Gastroesophageal sphincter (tissue), 3 donors: ENCODE results near the gene PRIMPOL.

Experiments
- EP300 ChIP-seq: sonication (generic); formaldehyde crosslinking; IDR thresholded peaks from one replicate; pipeline ENCODE4 v1.6.1; 2017; ENCODE audit warnings: antibody characterized with exemption, mild to moderate bottlenecking
- POLR2A ChIP-seq, 2 donors: fragments of 450-650 bp; IDR thresholded peaks; one replicate each; pipeline ENCODE4 v1.6.1; 2017; ENCODE audit warnings: antibody characterized with exemption in 2 of 2, mild to moderate bottlenecking in 2 of 2, moderate library complexity in 1 of 2
- POLR2AphosphoS5 ChIP-seq: sonication (generic); formaldehyde crosslinking; IDR thresholded peaks from one replicate; pipeline ENCODE4 v1.6.1; 2017; ENCODE audit warnings: antibody characterized with exemption
- TF ChIP-seq, protein P1 (sequence below), 4 experiments: fragments of 200-600 bp in 2 of 4; fragments of 450-650 bp in 2 of 4; sonication (generic) in 1 of 4; IDR thresholded peaks; one replicate each; pipeline ENCODE4 v1.5.1; 2017 to 2019; ENCODE audit warnings: antibody characterized with exemption in 4 of 4, mild to moderate bottlenecking in 2 of 4, moderate library complexity in 2 of 4

DNA sequence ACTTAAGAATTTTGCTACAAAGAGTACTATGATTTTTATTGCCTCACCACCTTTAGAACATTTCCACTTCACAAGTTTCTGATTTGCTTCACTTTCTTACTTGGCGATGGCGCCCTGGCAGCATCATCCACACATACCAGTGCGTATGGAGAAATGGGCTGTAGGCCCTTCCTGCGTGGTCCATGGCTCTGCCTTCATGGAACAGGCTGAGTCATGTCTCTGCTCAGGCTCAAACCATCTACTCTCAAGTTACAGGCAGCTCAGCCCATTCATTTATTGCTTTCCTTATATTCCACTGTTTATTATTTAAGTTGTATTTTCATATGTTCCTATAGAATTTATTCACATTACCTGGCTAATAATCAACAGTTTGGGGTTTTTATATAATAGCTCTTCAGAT is 21.4 kb upstream of the PRIMPOL start:
- TF ChIP-seq, protein P1, sequence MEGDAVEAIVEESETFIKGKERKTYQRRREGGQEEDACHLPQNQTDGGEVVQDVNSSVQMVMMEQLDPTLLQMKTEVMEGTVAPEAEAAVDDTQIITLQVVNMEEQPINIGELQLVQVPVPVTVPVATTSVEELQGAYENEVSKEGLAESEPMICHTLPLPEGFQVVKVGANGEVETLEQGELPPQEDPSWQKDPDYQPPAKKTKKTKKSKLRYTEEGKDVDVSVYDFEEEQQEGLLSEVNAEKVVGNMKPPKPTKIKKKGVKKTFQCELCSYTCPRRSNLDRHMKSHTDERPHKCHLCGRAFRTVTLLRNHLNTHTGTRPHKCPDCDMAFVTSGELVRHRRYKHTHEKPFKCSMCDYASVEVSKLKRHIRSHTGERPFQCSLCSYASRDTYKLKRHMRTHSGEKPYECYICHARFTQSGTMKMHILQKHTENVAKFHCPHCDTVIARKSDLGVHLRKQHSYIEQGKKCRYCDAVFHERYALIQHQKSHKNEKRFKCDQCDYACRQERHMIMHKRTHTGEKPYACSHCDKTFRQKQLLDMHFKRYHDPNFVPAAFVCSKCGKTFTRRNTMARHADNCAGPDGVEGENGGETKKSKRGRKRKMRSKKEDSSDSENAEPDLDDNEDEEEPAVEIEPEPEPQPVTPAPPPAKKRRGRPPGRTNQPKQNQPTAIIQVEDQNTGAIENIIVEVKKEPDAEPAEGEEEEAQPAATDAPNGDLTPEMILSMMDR (IDR thresholded peaks at IDR 0.05): no peak
- TF ChIP-seq POLR2A (IDR thresholded peaks at IDR 0.05) (no peak), EP300 (no peak), POLR2AphosphoS5 (no peak)
